HG02798 (cell line): ENCODE data around the gene RNF13.
"Not testable (repeated sequence)": the region's sequence is repeated elsewhere in the genome, so short reads cannot be mapped to it uniquely, and the experiment has no call there.

Experiments used
- ATAC-seq: cut with Tn5 transposase; IDR thresholded peaks from one replicate; pipeline ENCODE4 v1.9.1; 2021; ENCODE audit warnings: mild to moderate bottlenecking; ENCODE audit not compliant: unreplicated experiment, poor library complexity

RNF13 gene

GRCh38 chr3:149975919-149976318, 162.9 kb downstream of the RNF13 start:
- no peak for ATAC-seq

DNA sequence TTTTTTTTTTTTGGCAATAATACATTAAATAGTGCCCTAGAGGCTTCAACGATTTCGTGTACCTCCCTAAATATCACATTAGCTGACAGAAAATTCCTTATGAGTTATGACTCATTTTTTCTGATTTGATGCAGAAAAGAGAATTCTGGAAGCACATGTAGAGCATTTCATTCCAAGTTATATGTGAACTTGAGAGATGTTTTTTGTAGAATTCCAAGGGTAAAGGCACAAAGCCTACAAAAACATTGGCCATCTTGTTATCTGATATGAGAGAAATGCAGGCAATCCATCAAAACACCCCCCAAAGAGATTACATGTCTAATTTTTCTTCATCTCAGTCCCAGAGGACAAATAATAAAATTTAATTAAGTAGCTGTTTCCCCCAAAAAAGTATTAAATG, 164.4 kb downstream of the RNF13 start:
- no peak for ATAC-seq

GRCh38 chr3:149981979-149982378, 169.0 kb downstream of the RNF13 start:
- ATAC-seq, result not testable (repeated sequence)

DNA sequence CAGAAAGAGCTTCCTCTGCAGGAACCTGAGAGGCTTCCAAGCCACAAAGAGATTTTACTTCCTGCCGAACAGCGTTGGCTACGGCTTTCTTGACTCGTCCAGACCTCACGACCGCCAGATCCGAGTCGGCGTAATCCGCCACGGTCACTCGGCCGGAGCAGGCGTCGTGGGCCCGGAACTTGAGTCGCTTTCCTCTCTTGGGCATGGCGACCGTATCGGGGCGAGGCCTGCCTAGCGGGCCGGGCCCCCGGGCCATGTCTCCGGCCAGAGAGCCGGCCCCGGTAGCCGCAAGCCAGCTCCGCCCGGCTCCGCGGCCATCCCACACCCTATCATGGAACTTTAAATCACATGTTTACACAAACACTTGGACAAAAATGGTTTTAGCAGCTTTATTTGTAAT, 170.0 kb downstream of the RNF13 start:
- ATAC-seq, result not testable (repeated sequence)

- ATAC-seq, result no peak
Measured at GRCh38 chr3:149983628-149984027, 170.6 kb downstream of the RNF13 start.

- no peak for ATAC-seq
Measured at GRCh38 chr3:149989307-149989706, 176.3 kb downstream of the RNF13 start.

GRCh38 chr3:149990423-149990948, 177.5 kb downstream of the RNF13 start:
- no peak for ATAC-seq

- ATAC-seq, result no peak
Measured at GRCh38 chr3:149992416-149993058, 179.5 kb downstream of the RNF13 start.

DNA sequence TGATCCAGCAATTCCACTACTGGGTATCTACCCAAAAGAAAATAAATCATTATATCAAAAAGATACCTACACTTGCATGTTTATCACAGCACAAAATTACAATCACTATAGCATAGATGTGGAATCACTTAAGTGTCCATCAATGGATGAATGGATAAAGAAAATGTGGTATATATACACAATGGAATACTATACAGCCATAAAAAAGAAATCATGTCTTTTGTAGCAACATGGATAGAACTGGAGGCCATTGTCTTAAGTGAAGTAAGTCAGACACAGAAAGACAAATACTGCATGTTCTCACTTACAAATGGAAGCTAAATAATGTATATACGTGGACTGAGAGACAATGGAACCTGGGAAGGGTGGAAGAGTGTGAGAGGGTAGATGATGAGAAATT, 185.9 kb downstream of the RNF13 start:
- ATAC-seq, result no peak

- no peak for ATAC-seq
Measured at GRCh38 chr3:149999421-149999820, 186.4 kb downstream of the RNF13 start.

DNA sequence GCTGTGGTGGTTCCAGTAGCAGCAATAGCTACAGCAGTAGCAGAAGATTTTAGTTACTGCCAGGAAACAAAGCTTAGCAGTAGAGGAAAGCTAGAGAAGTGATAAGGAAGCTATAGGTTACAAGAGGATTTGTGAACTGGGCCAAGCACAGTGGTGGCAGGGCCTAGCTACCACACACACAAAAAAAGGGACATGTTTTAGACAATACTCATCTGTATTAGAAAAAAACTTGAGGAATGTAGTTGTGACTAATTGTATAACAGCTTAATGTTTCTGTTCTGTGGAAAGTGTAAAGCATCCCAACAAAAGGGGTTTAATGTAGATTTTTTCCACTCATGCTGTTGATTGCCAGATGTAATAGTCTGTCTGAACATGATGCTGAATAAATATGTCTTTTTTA, 187.6 kb downstream of the RNF13 start:
- ATAC-seq, result no peak

GRCh38 chr3:150005243-150006112, 192.5 kb downstream of the RNF13 start:
- ATAC-seq, result no peak

GRCh38 chr3:150006794-150007193, 193.8 kb downstream of the RNF13 start:
- no peak for ATAC-seq
